ENCODE results near the gene ZNF730.

- TF ChIP-seq, protein P1, sequence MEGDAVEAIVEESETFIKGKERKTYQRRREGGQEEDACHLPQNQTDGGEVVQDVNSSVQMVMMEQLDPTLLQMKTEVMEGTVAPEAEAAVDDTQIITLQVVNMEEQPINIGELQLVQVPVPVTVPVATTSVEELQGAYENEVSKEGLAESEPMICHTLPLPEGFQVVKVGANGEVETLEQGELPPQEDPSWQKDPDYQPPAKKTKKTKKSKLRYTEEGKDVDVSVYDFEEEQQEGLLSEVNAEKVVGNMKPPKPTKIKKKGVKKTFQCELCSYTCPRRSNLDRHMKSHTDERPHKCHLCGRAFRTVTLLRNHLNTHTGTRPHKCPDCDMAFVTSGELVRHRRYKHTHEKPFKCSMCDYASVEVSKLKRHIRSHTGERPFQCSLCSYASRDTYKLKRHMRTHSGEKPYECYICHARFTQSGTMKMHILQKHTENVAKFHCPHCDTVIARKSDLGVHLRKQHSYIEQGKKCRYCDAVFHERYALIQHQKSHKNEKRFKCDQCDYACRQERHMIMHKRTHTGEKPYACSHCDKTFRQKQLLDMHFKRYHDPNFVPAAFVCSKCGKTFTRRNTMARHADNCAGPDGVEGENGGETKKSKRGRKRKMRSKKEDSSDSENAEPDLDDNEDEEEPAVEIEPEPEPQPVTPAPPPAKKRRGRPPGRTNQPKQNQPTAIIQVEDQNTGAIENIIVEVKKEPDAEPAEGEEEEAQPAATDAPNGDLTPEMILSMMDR (IDR thresholded peaks at IDR 0.05): no peak
- TF ChIP-seq POLR2AphosphoS5 (IDR thresholded peaks at IDR 0.05) (no peak), POLR2A (IDR thresholded peaks at IDR 0.05) (no peak)
These were observed at the start of gene ZNF730 for GRCh38 chr19:23116802-23117571.
